Measurements from ENCODE around the gene STK32A. TPM values are rescaled to one million over a fixed set of nuclear protein-coding genes. Genes with fewer than 3 reads are reported as not detected.
A peak's percentile ranks its signal among the peaks of the same experiment; 100 is the strongest.

STK32A gene
- total RNA-seq, 6 donors from 2014 or later = 2.7 to 13.3 (median 7.1) TPM

DNA sequence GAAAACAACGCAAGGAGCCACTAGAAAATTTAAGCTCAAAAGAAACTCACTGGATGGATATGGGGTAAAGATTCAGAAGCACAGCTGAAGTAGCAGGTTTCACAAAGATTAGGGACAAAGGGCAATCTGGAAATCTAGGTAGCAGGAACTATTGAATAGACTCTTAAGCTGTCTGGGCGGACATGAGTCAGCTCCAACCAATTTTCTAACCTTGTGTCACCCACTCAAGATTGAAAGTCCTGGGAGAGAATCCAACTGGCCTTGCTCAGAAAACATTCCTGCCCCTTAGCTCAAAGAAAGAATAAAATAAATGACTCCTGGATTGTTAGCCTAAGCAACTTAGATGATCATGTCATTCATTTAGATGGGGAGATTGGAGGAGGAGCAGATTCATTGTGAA lies 69.2 kb downstream of the STK32A start:
- TF ChIP-seq POLR2AphosphoS5 (IDR thresholded peaks at IDR 0.05) (no peak), EP300 (IDR thresholded peaks at IDR 0.05) (peak in 1 of 4 donors; percentile 31), POLR2A (IDR thresholded peaks at IDR 0.05) (no peak)
- H3K27me3 ChIP-seq = no peaks in the 10 kb centered on the region
- no peaks in the 10 kb centered on the region for H3K9me3 ChIP-seq
- peak overlapping the region; percentile 28 to 67 (median 43) for H3K27ac ChIP-seq
- 57 to 67% methylated on average over 2 of the region's 2 CpGs for WGBS, 2 donors
- peaks cover 0 to 5% (median 2%) of the 10 kb centered on the region in 4 donors for H3K4me1 ChIP-seq
- no peak overlapping the region for H3K4me3 ChIP-seq
- H3K36me3 ChIP-seq = no peaks in the 10 kb centered on the region
- DNase-seq (peak in 1 of 2 donors; percentile 60), ATAC-seq (ENCODE audit: low FRiP score in 2 of 2) (peak; percentile 79 to 86)

- 89 to 91% methylated on average over 9 of the region's 9 CpGs for WGBS, 2 donors
Observed at GRCh38 chr5:147305147-147305546, 70.3 kb downstream of the STK32A start.

DNA sequence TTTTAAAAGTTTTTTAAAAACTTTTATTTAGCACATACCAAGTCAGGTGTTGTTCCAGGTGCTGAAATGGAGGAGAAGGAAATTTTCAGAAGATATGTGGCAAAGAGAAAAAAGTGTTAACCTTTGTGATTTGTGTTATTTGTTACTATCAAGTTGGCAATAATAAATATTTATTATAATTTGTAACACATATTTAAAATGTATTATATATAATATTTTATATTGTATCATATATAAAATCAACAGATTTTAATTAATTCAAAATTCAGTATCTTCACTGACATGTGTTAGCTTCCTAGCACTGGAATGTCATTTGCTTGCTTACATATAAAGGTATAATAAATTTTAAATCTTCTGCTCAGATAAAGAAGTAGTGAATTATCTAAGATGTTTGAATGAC lies 71.5 kb downstream of the STK32A start:
- TF ChIP-seq EP300 (IDR thresholded peaks at IDR 0.05) (no peak), POLR2A (IDR thresholded peaks at IDR 0.05) (no peak), POLR2AphosphoS5 (IDR thresholded peaks at IDR 0.05) (no peak), CTCF (IDR thresholded peaks at IDR 0.05) (no peak)
- no peaks in the 10 kb centered on the region for H3K9me3 ChIP-seq
- no peaks in the 10 kb centered on the region for H3K36me3 ChIP-seq
- no peaks in the 10 kb centered on the region for H3K27me3 ChIP-seq
- ATAC-seq (ENCODE audit: low FRiP score in 2 of 2) (no peak), DNase-seq (no peak)
- peaks cover 0 to 15% (median 6%) of the 10 kb centered on the region in 4 donors for H3K4me1 ChIP-seq
- no peak overlapping the region for H3K4me3 ChIP-seq
- no peak overlapping the region for H3K27ac ChIP-seq

More at GRCh38 chr5:147305147-147305546, 70.3 kb downstream of the STK32A start:
- peaks cover 0 to 13% (median 6%) of the 10 kb centered on the region in 4 donors for H3K4me1 ChIP-seq
- no peak for DNase-seq
- H3K9me3 ChIP-seq = no peaks in the 10 kb centered on the region
- no peaks in the 10 kb centered on the region for H3K36me3 ChIP-seq
- ATAC-seq (ENCODE audit: low FRiP score in 2 of 2) = no peak
- TF ChIP-seq POLR2AphosphoS5 (IDR thresholded peaks at IDR 0.05) = no peak
- H3K4me3 ChIP-seq = no peak overlapping the region
- H3K27ac ChIP-seq = peak overlapping the region in 2 of 4 donors; percentile 44 to 62
- no peaks in the 10 kb centered on the region for H3K27me3 ChIP-seq

- Histone ChIP-seq H3K9me3 (no peaks in the 10 kb centered on the region), H3K27ac (no peak overlapping the region), H3K4me1 (peaks cover 0 to 15% (median 6%) of the 10 kb centered on the region in 4 donors), H3K4me3 (no peak overlapping the region), H3K36me3 (no peaks in the 10 kb centered on the region), H3K27me3 (no peaks in the 10 kb centered on the region)
- 85 to 91% methylated on average over 4 of the region's 4 CpGs for WGBS, 2 donors
- no peak for TF ChIP-seq POLR2A (IDR thresholded peaks at IDR 0.05)
- TF ChIP-seq CTCF (IDR thresholded peaks at IDR 0.05) = no peak
- no peak for TF ChIP-seq POLR2AphosphoS5 (IDR thresholded peaks at IDR 0.05)
- TF ChIP-seq EP300 (IDR thresholded peaks at IDR 0.05) = no peak
- DNase-seq (no peak), ATAC-seq (ENCODE audit: low FRiP score in 2 of 2) (no peak)
Observed at GRCh38 chr5:147307170-147307569, 72.3 kb downstream of the STK32A start.

GRCh38 chr5:147309621-147310020 lies 74.8 kb downstream of the STK32A start:
- peak overlapping the region in 1 of 4 donors; percentile 32 for H3K27ac ChIP-seq
- WGBS, 2 donors = 48 to 51% methylated on average over 4 of the region's 4 CpGs
- DNase-seq = no peak
- no peaks in the 10 kb centered on the region for H3K36me3 ChIP-seq
- TF ChIP-seq POLR2A (IDR thresholded peaks at IDR 0.05) (no peak), POLR2AphosphoS5 (IDR thresholded peaks at IDR 0.05) (no peak), CTCF (IDR thresholded peaks at IDR 0.05) (no peak), EP300 (IDR thresholded peaks at IDR 0.05) (no peak)
- H3K4me1 ChIP-seq = peaks cover 0 to 10% (median 3%) of the 10 kb centered on the region in 4 donors
- H3K4me3 ChIP-seq = no peak overlapping the region
- no peaks in the 10 kb centered on the region for H3K9me3 ChIP-seq
- H3K27me3 ChIP-seq = no peaks in the 10 kb centered on the region
- no peak for ATAC-seq (ENCODE audit: low FRiP score in 2 of 2)

DNA sequence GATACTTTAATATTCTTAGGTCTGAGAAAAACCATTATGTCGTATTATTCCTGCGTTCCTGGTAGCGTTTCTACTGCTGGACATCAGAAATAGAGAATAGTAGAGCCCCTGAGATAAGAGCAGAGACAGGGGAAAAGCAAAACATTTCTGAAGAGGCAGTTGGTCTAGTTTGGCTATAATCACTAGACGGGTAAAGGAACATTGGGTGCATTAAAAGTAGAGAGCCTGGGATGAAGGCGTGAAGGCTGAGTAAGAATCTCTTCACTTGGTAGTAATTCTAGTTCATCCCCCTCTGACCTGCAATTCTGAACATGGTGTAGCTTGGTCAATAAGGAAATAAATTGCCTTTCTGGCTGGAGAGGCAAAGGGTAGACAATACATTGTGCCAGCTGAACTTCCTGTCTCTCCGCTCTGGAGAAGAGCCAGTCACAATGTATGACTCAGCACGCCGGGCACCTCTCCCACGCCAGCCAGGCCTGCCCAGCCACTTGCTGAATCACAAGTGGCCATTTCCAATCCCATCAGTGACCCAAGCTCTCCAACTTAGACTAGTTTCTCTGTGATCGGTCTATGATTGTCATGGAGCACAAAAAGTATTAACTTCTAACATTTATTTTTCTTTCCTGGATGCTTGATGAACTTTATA lies 75.4 kb downstream of the STK32A start:
- H3K4me1 ChIP-seq = peaks cover 0 to 10% (median 3%) of the 10 kb centered on the region in 4 donors
- H3K27me3 ChIP-seq = no peaks in the 10 kb centered on the region
- peak; percentile 55 to 65 for TF ChIP-seq POLR2AphosphoS5 (IDR thresholded peaks at IDR 0.05)
- TF ChIP-seq EP300 (IDR thresholded peaks at IDR 0.05) = peak in 1 of 4 donors; percentile 81
- no peak for TF ChIP-seq CTCF (IDR thresholded peaks at IDR 0.05)
- peak; percentile 80 to 93 for ATAC-seq (ENCODE audit: low FRiP score in 2 of 2)
- H3K9me3 ChIP-seq = no peaks in the 10 kb centered on the region
- no peaks in the 10 kb centered on the region for H3K36me3 ChIP-seq
- peak; percentile 66 to 85 for DNase-seq
- 51 to 59% methylated on average over 9 to 10 of the region's 10 CpGs for WGBS, 2 donors
- H3K27ac ChIP-seq = peak overlapping the region in 1 of 4 donors; percentile 32
- no peak overlapping the region for H3K4me3 ChIP-seq
